Measurements from ENCODE around the gene LRRC23. TPM values are rescaled to one million over a fixed set of nuclear protein-coding genes. Genes with fewer than 3 reads are reported as not detected.

Gene LRRC23
- total RNA-seq, 1 donor from 2014 or later: 11.6 TPM

DNA sequence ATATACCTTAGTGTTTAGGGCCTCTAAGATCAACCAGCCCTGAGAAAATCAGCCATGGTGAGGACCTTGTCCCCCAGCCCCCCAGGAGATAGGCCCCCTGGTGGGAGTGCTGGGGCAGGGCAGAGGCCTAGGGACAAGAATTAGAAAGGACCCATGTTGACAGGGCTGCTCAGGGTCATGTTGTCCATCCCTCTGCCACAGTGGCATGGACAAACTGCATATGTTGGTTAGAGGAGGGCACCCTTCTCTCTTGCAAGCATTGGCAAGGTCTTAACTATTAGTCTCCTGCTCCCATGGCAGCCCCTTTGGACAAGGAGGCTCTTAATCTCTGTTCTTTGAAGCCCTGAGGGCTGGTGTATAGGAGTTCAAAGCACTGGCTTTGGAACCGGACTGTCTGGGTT lies 45.8 kb downstream of the LRRC23 start:
- DNase-seq (ENCODE audit: low read depth) (no peak), FAIRE-seq (no peak)
- TF ChIP-seq, protein P1, sequence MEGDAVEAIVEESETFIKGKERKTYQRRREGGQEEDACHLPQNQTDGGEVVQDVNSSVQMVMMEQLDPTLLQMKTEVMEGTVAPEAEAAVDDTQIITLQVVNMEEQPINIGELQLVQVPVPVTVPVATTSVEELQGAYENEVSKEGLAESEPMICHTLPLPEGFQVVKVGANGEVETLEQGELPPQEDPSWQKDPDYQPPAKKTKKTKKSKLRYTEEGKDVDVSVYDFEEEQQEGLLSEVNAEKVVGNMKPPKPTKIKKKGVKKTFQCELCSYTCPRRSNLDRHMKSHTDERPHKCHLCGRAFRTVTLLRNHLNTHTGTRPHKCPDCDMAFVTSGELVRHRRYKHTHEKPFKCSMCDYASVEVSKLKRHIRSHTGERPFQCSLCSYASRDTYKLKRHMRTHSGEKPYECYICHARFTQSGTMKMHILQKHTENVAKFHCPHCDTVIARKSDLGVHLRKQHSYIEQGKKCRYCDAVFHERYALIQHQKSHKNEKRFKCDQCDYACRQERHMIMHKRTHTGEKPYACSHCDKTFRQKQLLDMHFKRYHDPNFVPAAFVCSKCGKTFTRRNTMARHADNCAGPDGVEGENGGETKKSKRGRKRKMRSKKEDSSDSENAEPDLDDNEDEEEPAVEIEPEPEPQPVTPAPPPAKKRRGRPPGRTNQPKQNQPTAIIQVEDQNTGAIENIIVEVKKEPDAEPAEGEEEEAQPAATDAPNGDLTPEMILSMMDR (IDR thresholded peaks at IDR 0.05; ENCODE audit: insufficient read depth, low read length, severe bottlenecking): no peak
- no peaks in the 10 kb centered on the region for H3K27me3 ChIP-seq (ENCODE audit: control insufficient read depth, insufficient read depth, low read length)
- H3K36me3 ChIP-seq (ENCODE audit: control insufficient read depth, insufficient read depth, low read length): peaks cover 2% of the 10 kb centered on the region
- H3K4me3 ChIP-seq (ENCODE audit: low read depth, low read length): no peak overlapping the region

DNA sequence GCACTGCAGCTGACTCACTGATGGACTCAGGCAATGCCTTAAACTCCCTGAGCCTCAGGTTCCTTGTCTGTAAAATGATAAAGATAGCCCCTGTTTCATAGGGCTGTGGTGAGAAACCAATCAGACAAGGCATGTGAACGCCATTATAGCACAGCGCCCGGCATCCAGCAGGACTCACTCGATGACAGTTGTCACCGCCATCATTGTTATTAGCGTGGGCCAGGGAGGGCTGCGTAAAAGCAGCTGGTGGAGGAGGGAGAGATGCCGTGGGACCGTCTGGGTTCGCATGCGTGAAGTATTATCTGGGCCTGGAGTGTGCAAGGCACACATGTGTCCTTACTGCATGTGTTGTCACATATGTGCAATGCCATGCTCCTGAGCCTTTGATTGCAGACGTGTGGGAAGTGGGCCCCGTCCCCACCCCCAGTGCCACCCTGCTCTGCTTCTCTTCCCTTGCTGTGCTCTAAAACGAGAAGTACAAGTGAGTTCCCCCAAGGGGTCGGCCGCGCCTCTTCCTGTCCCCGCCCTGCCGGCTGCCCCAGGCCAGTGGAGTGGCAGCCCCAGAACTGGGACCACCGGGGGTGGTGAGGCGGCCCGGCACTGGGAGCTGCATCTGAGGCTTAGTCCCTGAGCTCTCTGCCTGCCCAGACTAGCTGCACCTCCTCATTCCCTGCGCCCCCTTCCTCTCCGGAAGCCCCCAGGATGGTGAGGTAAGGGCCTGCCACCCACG lies 46.4 kb downstream of the LRRC23 start, which contains the start of gene PTPN6:
TSS of gene PTPN6 (plus strand) at position 546 of the 730 bp plus-strand sequence. CDS start at position 703, 157 bp downstream.
- Histone ChIP-seq H3K36me3 (ENCODE audit: control insufficient read depth, insufficient read depth, low read length) (peaks cover 2% of the 10 kb centered on the region), H3K4me3 (ENCODE audit: low read depth, low read length) (no peak within 1 kb of the TSS), H3K27me3 (ENCODE audit: control insufficient read depth, insufficient read depth, low read length) (no peaks in the 10 kb centered on the region)
- no peak for DNase-seq (ENCODE audit: low read depth)
- TF ChIP-seq, protein P1 (IDR thresholded peaks at IDR 0.05; ENCODE audit: insufficient read depth, low read length, severe bottlenecking): no peak
- FAIRE-seq: no peak

DNA sequence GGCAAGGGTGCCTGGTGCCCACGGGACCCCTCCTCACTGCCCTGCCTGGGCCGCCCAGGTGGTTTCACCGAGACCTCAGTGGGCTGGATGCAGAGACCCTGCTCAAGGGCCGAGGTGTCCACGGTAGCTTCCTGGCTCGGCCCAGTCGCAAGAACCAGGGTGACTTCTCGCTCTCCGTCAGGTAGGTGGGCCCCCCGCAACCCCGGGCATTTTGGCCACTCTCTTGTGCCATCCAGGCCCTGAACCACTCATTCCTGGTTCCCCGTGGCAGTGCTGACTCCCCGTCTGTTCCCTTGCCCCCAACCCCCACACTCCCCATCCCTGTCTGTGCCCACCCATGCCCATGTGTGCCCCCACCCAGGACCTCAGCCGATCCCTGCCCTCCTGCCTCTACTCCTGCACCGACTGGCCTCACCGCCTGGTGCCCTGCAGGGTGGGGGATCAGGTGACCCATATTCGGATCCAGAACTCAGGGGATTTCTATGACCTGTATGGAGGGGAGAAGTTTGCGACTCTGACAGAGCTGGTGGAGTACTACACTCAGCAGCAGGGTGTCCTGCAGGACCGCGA lies 47.0 kb downstream of the LRRC23 start:
- DNase-seq (ENCODE audit: low read depth) (no peak), FAIRE-seq (no peak)
- H3K36me3 ChIP-seq (ENCODE audit: control insufficient read depth, insufficient read depth, low read length): peaks cover 4% of the 10 kb centered on the region
- no peak overlapping the region for H3K4me3 ChIP-seq (ENCODE audit: low read depth, low read length)
- H3K27me3 ChIP-seq (ENCODE audit: control insufficient read depth, insufficient read depth, low read length): no peaks in the 10 kb centered on the region
- TF ChIP-seq, protein P1 (IDR thresholded peaks at IDR 0.05; ENCODE audit: insufficient read depth, low read length, severe bottlenecking): no peak

DNA sequence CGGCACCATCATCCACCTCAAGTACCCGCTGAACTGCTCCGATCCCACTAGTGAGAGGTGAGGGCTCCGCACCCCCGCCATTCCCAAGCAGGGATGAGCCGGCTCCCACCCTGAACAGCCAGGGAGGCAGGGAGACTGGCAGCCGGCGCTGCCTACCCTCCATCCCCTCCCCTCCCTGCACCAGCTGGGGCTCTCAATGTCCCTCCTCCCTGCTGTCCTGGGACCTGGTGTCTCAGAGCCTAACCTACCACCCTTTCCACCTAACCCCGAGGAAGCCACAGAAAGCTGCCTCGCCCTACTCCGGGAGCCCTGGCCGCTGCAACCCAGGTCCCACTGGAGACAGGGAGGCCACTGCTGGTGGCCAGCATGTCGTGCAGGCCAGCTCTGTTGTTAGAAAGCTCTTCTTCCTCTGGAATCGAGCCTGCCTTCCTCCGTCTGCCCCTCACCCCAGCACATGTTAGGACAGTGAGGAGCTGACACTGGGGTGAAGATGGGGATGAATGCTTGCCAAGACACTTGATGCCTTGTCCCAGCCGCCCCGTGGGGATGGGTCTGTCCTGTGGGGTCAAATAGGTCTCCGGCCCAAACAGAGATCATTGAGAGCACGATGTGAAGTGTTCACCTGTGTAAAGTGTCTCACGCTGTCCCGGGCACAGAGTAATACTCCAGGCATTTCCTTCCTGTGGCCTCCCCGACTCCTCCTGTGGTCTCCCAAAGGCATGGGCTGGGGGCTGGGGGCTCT lies 47.7 kb downstream of the LRRC23 start:
- Histone ChIP-seq H3K27me3 (ENCODE audit: control insufficient read depth, insufficient read depth, low read length) (no peaks in the 10 kb centered on the region), H3K4me3 (ENCODE audit: low read depth, low read length) (no peak overlapping the region), H3K36me3 (ENCODE audit: control insufficient read depth, insufficient read depth, low read length) (peaks cover 6% of the 10 kb centered on the region)
- peak; percentile 52 for FAIRE-seq
- no peak for DNase-seq (ENCODE audit: low read depth)
- TF ChIP-seq, protein P1 (IDR thresholded peaks at IDR 0.05; ENCODE audit: insufficient read depth, low read length, severe bottlenecking): no peak

DNA sequence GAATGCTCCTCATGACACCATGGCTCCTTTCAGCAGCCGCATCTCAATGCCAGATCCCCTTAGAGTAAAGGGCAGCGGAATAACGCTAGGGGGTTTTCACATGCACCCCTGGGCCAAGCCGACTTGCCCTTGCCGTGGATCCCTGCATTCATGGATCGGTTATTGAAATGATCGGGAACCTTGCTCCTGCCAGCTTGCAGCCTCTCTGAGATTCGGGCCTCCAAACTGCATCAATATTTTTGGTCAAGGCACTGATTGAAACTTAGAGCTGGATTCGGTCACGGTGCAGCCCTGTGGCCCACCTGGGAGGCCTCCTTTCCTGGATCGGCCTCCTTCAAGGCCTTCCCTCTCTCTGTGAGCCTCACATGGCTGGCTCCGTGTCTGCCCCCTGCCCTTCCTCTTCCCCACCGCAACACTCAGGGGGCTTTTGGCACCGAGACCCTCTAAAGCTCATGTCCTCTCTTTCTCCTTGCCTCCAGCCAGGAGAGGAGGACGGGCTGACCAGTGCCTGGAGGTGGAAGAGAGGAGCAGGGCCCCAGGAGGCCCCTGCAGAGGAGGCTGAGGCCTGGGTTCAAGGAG lies 48.3 kb downstream of the LRRC23 start:
- no peak for DNase-seq (ENCODE audit: low read depth)
- no peaks in the 10 kb centered on the region for H3K27me3 ChIP-seq (ENCODE audit: control insufficient read depth, insufficient read depth, low read length)
- FAIRE-seq: no peak
- H3K4me3 ChIP-seq (ENCODE audit: low read depth, low read length): no peak overlapping the region
- H3K36me3 ChIP-seq (ENCODE audit: control insufficient read depth, insufficient read depth, low read length): peaks cover 6% of the 10 kb centered on the region
- TF ChIP-seq, protein P1 (IDR thresholded peaks at IDR 0.05; ENCODE audit: insufficient read depth, low read length, severe bottlenecking): no peak

Measured in bronchial epithelial cell (primary cell).